ENCODE data around the gene SLC52A1.
"Not testable (repeated sequence)": the region's sequence is repeated elsewhere in the genome, so short reads cannot be mapped to it uniquely, and the experiment has no call there.

DNA sequence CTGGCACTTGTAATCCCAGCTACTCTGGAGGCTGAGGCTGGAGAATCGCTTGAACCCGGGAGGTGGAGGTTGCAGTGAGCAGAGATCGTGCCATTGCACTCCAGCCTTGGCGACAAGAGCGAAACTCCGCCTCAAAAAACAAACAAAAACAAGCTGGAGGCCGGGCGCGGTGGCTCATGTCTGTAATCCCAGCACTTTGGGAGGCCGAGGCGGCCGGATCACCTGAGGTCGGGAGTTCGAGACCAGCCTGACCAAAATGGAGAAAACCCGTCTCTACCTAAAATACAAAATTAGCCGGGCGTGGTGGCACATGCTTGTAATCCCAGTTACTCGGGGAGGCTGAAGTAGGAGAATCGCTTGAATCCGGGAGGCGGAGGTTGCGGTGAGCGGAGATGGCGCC, 42.0 kb upstream of the SLC52A1 start:
- not testable (repeated sequence) for TF ChIP-seq EZH2phosphoT487 (IDR thresholded peaks at IDR 0.05; ENCODE audit: insufficient read depth, low read depth); EZH2 (IDR thresholded peaks at IDR 0.05; ENCODE audit: insufficient read depth, poor library complexity, severe bottlenecking)
